GM12878 (cell line): ENCODE measurements around the gene CD58. TPM values are rescaled to one million over a fixed set of nuclear protein-coding genes. Genes with fewer than 3 reads are reported as not detected.
A peak's percentile ranks its signal among the peaks of the same experiment; 100 is the strongest.

Source experiments
- BMI1 ChIP-seq: fragments of 450-650 bp; IDR thresholded peaks from 2 replicates; pipeline ENCODE4 v1.6.1; 2016; ENCODE audit warnings: mild to moderate bottlenecking, moderate library complexity, borderline replicate concordance
- E2F4 ChIP-seq: IDR thresholded peaks from 2 replicates; pipeline ENCODE4 v1.6.1; 2012; ENCODE audit warnings: low read depth, low read length, improper control_type of control experiment
- E2F8 ChIP-seq: fragments of 450-650 bp; IDR thresholded peaks from 2 replicates; pipeline ENCODE4 v1.6.1; 2018; ENCODE audit warnings: mild to moderate bottlenecking, low read depth, moderate library complexity; ENCODE audit not compliant: partially characterized antibody
- EP300 ChIP-seq, 2 experiments: fragments of 150-350 bp in 1 of 2; IDR thresholded peaks; 2 replicates each; pipeline ENCODE4 v1.6.1; 2011 to 2012; ENCODE audit warnings: low read depth in 2 of 2, low read length in 2 of 2, borderline replicate concordance in 1 of 2, improper control_type of control experiment in 1 of 2, inconsistent platforms in 1 of 2; ENCODE audit not compliant: control insufficient read depth in 1 of 2
- MLLT1 ChIP-seq: fragments of 450-650 bp; IDR thresholded peaks from 2 replicates; pipeline ENCODE4 v1.6.1; 2016; ENCODE audit warnings: mild to moderate bottlenecking
- PKNOX1 ChIP-seq: fragments of 450-650 bp; IDR thresholded peaks from 2 replicates; pipeline ENCODE4 v1.6.1; 2016; ENCODE audit warnings: mild to moderate bottlenecking
- RELA ChIP-seq: fragments of 450-650 bp; IDR thresholded peaks from 2 replicates; pipeline ENCODE4 v1.8.0; 2014; ENCODE audit warnings: borderline replicate concordance; ENCODE audit not compliant: partially characterized antibody
- STAT1 ChIP-seq: fragments of 450-650 bp; conservative IDR thresholded peaks from 2 replicates; pipeline ENCODE4 v1.6.1; 2014; ENCODE audit warnings: antibody characterized with exemption, mild to moderate bottlenecking
- TARDBP ChIP-seq: IDR thresholded peaks from 2 replicates; pipeline ENCODE4 v1.6.1; 2016; ENCODE audit warnings: borderline replicate concordance
- TBL1XR1 ChIP-seq: IDR thresholded peaks from 2 replicates; pipeline ENCODE4 v1.6.1; 2012; ENCODE audit warnings: low read depth, low read length, improper control_type of control experiment
- USF2 ChIP-seq: IDR thresholded peaks from 2 replicates; pipeline ENCODE4 v1.6.1; 2011; ENCODE audit warnings: low read depth, low read length, improper control_type of control experiment, borderline replicate concordance
- ZNF592 ChIP-seq: fragments of 450-650 bp; IDR thresholded peaks from 2 replicates; pipeline ENCODE4 v1.6.1; 2017; ENCODE audit warnings: mild to moderate bottlenecking, moderate library complexity
- polyA plus RNA-seq, 11 experiments: library from polyadenylated mRNA; depleted of rRNA in 4 of 11; unstranded in 6 of 11; stranded (reverse) in 5 of 11; fragments of >200 nt; fragmentation: Nextera tagmentation in 4 of 11; fragmentation: Illumina TruSeq in 1 of 11; extraction: Ambion mirVana in 4 of 11; extraction: Trizol in 1 of 11; gene quantifications; 1 replicate in 1 of 11; 2 replicates in 10 of 11; pipeline versions ENCODE4 v1.2.1 to v1.2.3, GENCODE V29; 2011 to 2016; ENCODE audit warnings: inconsistent platforms in 2 of 11, missing spikeins in 2 of 11, low read depth in 1 of 11
- total RNA-seq, 4 experiments: library from RNA; depleted of rRNA in 3 of 4; stranded (reverse); fragments of >200 nt in 3 of 4; fragmentation: Illumina TruSeq in 1 of 4; extraction: Trizol in 1 of 4; gene quantifications; 2 replicates each; pipeline versions ENCODE4 v1.2.1 to v1.2.3, GENCODE V29; 2013 to 2021

Gene CD58
- total and polyA plus RNA-seq, 10 of the 15 experiments (the other 5 are each of a cell fraction or from before 2014, with no cell fraction given), result 70.4 to 252 (median 129) TPM

GRCh38 chr1:116556289-116557006, 14.4 kb downstream of the CD58 start (continued):
- no peak for TF ChIP-seq E2F4
- peak; percentile 80 to 96 for TF ChIP-seq EP300 (IDR thresholded peaks at IDR 0.05; ENCODE audit: borderline replicate concordance in 1 of 2, control insufficient read depth in 1 of 2, low read depth in 2 of 2, low read length in 2 of 2)
- TF ChIP-seq BMI1, result no peak
- TF ChIP-seq TARDBP, result peak; percentile 15; the same call in 1 of the 2 replicates
- peak; percentile 78 for TF ChIP-seq RELA
- TF ChIP-seq USF2, result no peak
- peak; percentile 79 for TF ChIP-seq TBL1XR1
- peak; percentile 41; the same call in 1 of the 2 replicates for TF ChIP-seq ZNF592
- TF ChIP-seq STAT1, result peak; percentile 76; the same call in 1 of the 2 replicates
- TF ChIP-seq PKNOX1, result peak; percentile 15; the same call in 1 of the 2 replicates
- TF ChIP-seq E2F8, result no peak
- TF ChIP-seq MLLT1, result peak; percentile 91
